ENCODE results near the gene PTPN4. TPM values are rescaled to one million over a fixed set of nuclear protein-coding genes. Genes with fewer than 3 reads are reported as not detected.

The PTPN4 gene
- total RNA-seq, 1 donor from 2014 or later, result 37.4 TPM

DNA sequence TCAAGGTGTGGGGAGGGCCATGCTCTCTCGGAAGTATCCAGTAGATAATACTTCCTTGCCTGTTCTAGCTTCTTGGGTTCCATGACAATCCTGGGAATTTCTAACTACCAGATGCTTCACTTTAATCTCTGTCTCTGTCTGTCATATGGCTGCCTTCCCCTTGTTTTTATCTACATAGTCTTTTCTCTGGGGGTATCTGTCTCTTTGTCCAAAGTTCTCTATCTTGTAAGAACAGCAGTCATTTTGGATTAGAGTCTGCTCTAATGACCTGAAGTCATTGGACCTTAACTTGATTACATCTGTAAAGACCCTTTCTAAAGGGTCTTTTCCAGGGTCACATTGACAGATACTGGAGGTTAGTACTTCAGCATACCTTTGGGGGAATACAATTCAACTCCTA lies 241.7 kb downstream of the PTPN4 start:
- no peaks in the 10 kb centered on the region for H3K4me1 Mint-ChIP-seq (ENCODE audit: unreplicated experiment)
- H3K36me3 Mint-ChIP-seq, result peaks cover 3% of the 10 kb centered on the region
- DNase-seq (ENCODE audit: extremely low spot score, unreplicated experiment), result no peak
- H3K4me3 Mint-ChIP-seq, result no peak overlapping the region
- TF ChIP-seq, protein P1, sequence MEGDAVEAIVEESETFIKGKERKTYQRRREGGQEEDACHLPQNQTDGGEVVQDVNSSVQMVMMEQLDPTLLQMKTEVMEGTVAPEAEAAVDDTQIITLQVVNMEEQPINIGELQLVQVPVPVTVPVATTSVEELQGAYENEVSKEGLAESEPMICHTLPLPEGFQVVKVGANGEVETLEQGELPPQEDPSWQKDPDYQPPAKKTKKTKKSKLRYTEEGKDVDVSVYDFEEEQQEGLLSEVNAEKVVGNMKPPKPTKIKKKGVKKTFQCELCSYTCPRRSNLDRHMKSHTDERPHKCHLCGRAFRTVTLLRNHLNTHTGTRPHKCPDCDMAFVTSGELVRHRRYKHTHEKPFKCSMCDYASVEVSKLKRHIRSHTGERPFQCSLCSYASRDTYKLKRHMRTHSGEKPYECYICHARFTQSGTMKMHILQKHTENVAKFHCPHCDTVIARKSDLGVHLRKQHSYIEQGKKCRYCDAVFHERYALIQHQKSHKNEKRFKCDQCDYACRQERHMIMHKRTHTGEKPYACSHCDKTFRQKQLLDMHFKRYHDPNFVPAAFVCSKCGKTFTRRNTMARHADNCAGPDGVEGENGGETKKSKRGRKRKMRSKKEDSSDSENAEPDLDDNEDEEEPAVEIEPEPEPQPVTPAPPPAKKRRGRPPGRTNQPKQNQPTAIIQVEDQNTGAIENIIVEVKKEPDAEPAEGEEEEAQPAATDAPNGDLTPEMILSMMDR (conservative IDR thresholded peaks at IDR 0.05), result no peak
- H3K27ac Mint-ChIP-seq, result no peak overlapping the region
- no peaks in the 10 kb centered on the region for H3K27me3 Mint-ChIP-seq
- peaks cover 4% of the 10 kb centered on the region for H3K9me3 Mint-ChIP-seq

DNA sequence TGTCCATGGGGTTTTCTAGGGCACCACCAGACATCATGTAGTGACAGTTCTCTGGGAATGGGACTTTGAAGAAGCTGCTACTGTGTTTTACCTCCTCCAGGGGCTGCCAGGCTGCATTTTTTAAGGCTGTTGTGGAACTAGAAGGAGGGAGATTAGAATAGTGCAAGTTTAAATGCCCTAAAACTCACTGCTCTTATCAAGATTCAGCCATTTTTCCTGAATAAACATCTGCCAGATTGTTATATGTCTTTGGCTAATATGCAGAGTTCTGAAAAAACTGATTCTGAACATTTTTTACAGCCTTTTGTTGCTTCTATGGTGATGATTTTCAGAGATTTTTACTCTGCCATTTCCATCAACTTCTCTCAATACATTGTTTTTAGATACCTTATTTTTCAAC lies 244.5 kb downstream of the PTPN4 start:
- H3K27me3 Mint-ChIP-seq, result no peaks in the 10 kb centered on the region
- H3K27ac Mint-ChIP-seq, result no peak overlapping the region
- TF ChIP-seq, protein P1 (conservative IDR thresholded peaks at IDR 0.05), result no peak
- H3K36me3 Mint-ChIP-seq, result peaks cover 3% of the 10 kb centered on the region
- H3K9me3 Mint-ChIP-seq, result no peaks in the 10 kb centered on the region
- DNase-seq (ENCODE audit: extremely low spot score, unreplicated experiment), result no peak
- no peaks in the 10 kb centered on the region for H3K4me1 Mint-ChIP-seq (ENCODE audit: unreplicated experiment)
- no peak overlapping the region for H3K4me3 Mint-ChIP-seq

DNA sequence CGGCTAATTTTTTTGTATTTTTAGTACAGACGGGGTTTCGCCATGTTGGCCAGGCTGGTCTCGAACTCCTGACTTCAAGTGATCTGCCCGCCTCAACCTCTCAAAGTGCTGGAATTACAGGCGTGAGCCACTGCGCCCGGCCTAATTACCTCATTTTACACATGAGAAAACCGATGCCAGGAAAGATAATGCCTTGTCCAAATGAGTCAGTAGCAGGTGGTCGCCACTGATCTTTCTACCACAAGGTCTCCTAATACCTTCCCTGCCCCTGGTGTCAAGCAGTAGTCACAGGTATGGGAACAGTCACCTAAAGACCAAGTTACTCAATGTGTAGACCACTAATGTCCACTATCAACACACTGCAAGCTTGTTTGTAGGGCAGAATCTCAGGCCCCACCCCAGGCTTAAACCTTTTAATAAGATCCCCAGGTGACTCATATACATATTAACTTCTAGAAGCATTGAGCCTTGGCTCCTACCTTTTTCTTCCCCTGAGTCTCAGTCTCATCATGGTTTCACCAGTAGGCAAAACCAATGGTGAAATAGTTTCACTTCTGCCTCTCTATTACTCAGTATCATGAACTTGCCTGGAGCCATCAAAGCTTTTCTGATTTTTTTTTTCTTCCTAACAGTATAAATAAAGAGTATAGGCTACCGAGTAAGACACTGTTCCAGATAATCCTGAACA lies 246.3 kb downstream of the PTPN4 start:
- no peak overlapping the region for H3K4me3 Mint-ChIP-seq
- H3K4me1 Mint-ChIP-seq (ENCODE audit: unreplicated experiment), result no peaks in the 10 kb centered on the region
- no peaks in the 10 kb centered on the region for H3K9me3 Mint-ChIP-seq
- DNase-seq (ENCODE audit: extremely low spot score, unreplicated experiment), result no peak
- H3K36me3 Mint-ChIP-seq, result peaks cover 2% of the 10 kb centered on the region
- H3K27me3 Mint-ChIP-seq, result no peaks in the 10 kb centered on the region
- TF ChIP-seq, protein P1 (conservative IDR thresholded peaks at IDR 0.05), result no peak
- H3K27ac Mint-ChIP-seq, result no peak overlapping the region

DNA sequence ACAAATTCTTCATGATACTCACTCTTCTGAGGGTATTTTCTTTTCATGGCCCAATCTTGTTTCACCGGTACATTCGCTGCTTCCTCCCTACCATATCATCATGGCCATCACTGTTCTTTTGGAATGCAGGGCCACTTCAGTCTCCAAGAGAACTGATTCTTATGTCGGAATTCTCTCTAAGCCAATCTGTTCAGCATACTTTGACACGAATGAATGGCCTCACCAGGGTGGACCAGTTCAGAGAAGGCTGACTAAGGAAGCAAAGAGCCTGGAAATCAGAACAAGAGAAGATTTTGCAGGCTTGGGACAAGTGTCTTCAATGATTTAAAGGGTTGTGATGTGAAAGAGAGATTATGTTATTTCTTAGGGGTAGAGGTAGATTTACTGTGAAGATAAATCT lies 248.1 kb downstream of the PTPN4 start:
- TF ChIP-seq, protein P1 (conservative IDR thresholded peaks at IDR 0.05), result no peak
- Mint-ChIP-seq H3K4me3 (no peak overlapping the region), H3K27me3 (no peaks in the 10 kb centered on the region), H3K27ac (no peak overlapping the region), H3K36me3 (no peaks in the 10 kb centered on the region), H3K9me3 (no peaks in the 10 kb centered on the region), H3K4me1 (ENCODE audit: unreplicated experiment) (peaks cover 7% of the 10 kb centered on the region)
- no peak for DNase-seq (ENCODE audit: extremely low spot score, unreplicated experiment)

DNA sequence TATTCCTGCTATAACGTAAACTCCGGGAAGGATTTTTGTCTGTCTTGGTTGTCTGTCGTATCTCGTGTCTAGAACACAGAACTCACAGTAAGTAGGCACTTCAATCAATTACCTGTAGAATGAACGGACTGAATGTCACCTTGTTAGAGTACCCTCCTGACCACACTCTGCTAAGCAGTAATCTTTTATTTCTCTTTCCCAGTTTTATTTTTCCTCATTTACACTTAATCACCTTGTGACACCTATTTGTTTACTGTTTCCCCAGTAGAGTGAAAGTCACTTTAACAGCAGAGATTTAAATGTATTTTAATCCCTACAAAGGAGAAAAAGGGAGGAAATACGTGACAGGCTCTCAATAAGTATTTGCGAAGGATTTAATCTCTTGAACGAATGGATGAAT lies 252.6 kb downstream of the PTPN4 start:
- no peaks in the 10 kb centered on the region for H3K27me3 Mint-ChIP-seq
- H3K27ac Mint-ChIP-seq, result peak overlapping the region; percentile 87
- peaks cover 23% of the 10 kb centered on the region for H3K4me1 Mint-ChIP-seq (ENCODE audit: unreplicated experiment)
- H3K36me3 Mint-ChIP-seq, result peaks cover 8% of the 10 kb centered on the region
- H3K4me3 Mint-ChIP-seq, result peak overlapping the region; percentile 86
- TF ChIP-seq, protein P1 (conservative IDR thresholded peaks at IDR 0.05), result no peak
- no peak for DNase-seq (ENCODE audit: extremely low spot score, unreplicated experiment)
- H3K9me3 Mint-ChIP-seq, result peaks cover 4% of the 10 kb centered on the region
